Endothelial cell of umbilical vein (primary cell): ENCODE data around the gene NEDD1. TPM values are rescaled to one million over a fixed set of nuclear protein-coding genes. Genes with fewer than 3 reads are reported as not detected.
A peak's percentile ranks its signal among the peaks of the same experiment; 100 is the strongest.

Experiments
- BruUV-seq: library from RNA; stranded (reverse); fragments of 400-500 nt; replicated peaks from 2 replicates; lab custom pipeline; 2021; lab: Mats Ljungman, UMichigan
- CTCF ChIA-PET: fragments of 300-600, 350-600 bp; sonication (Branson Sonifier 250); formaldehyde crosslinking; loops from one replicate; lab custom pipeline; 2021; ENCODE audit warnings: antibody characterized with exemption, inconsistent platforms; lab: Charles Lee
- POLR2A ChIA-PET: fragments of 300-600, 350-600 bp; sonication (Branson Sonifier 250); formaldehyde crosslinking; loops from one replicate; lab custom pipeline; 2021; ENCODE audit warnings: antibody characterized with exemption, inconsistent platforms; lab: Charles Lee
- DNase-seq: peaks from one replicate; pipeline ENCODE4 v3.0.0-alpha.2; 2011; ENCODE audit warnings: low read depth, low spot score
- FAIRE-seq: peaks from 2 replicates; lab custom pipeline; 2011; peaks lifted over from hg19 to GRCh38; lab: Jason Lieb, UNC
- H2AFZ ChIP-seq: 2 replicates; pipeline ENCODE4 v1.6.0; 2012; ENCODE audit warnings: low read depth, low read length, control low read depth, inconsistent platforms
- H3K27ac ChIP-seq: 2 replicates; pipeline ENCODE4 v1.5.1; 2011; ENCODE audit warnings: low read depth, mild to moderate bottlenecking, control low read depth, low read length, moderate library complexity; ENCODE audit not compliant: insufficient read depth
- H3K27me3 ChIP-seq, 2 experiments: 2 replicates each; pipeline versions ENCODE4 v1.6.0 to v1.6.1; 2011; ENCODE audit warnings: low read length in 2 of 2, mixed read lengths in 1 of 2; ENCODE audit not compliant: control insufficient read depth in 2 of 2, insufficient read depth in 2 of 2
- H3K36me3 ChIP-seq, 2 experiments: 2 replicates in 1 of 2; 3 replicates in 1 of 2; pipeline ENCODE4 v1.5.1; 2011; ENCODE audit warnings: low read length in 2 of 2, mild to moderate bottlenecking in 1 of 2, moderate library complexity in 1 of 2; ENCODE audit not compliant: control insufficient read depth in 2 of 2, insufficient read depth in 2 of 2; ENCODE audit errors: extremely low read depth in 1 of 2
- H3K4me1 ChIP-seq: 3 replicates; pipeline ENCODE4 v1.5.1; 2011; ENCODE audit warnings: mild to moderate bottlenecking, low read length; ENCODE audit not compliant: control insufficient read depth, insufficient read depth; ENCODE audit errors: extremely low read depth
- H3K4me2 ChIP-seq: 2 replicates; pipeline ENCODE4 v1.6.1; 2011; ENCODE audit warnings: low read length, control low read depth, mixed read lengths; ENCODE audit not compliant: insufficient read depth
- H3K4me3 ChIP-seq, 3 experiments: fragments of 200-600 bp in 1 of 3; sonication (generic), shearing (Covaris generic) in 1 of 3; replicated peaks in 1 of 3; 2 replicates each; pipeline ENCODE4 v1.5.1; 2011 to 2016; ENCODE audit warnings: control low read depth in 3 of 3, low read length in 3 of 3, mild to moderate bottlenecking in 2 of 3, inconsistent platforms in 1 of 3, low read depth in 1 of 3, moderate library complexity in 1 of 3; ENCODE audit not compliant: insufficient read depth in 1 of 3
- H3K79me2 ChIP-seq: 2 replicates; pipeline ENCODE4 v1.6.0; 2012; ENCODE audit warnings: low read length, inconsistent platforms; ENCODE audit not compliant: control insufficient read depth, insufficient read depth
- H3K9ac ChIP-seq: replicated peaks from 2 replicates; pipeline ENCODE3; 2011; ENCODE audit warnings: low read length, control low read depth; ENCODE audit not compliant: insufficient read depth; ENCODE audit errors: extremely low read depth
- H3K9me1 ChIP-seq: replicated peaks from 3 replicates; pipeline ENCODE4 v1.6.0; 2011; ENCODE audit warnings: mild to moderate bottlenecking, low read length; ENCODE audit not compliant: control insufficient read depth, insufficient read depth; ENCODE audit errors: extremely low read depth
- H3K9me3 ChIP-seq: replicated peaks from 2 replicates; pipeline ENCODE4 v1.5.1; 2012; ENCODE audit warnings: low read length, inconsistent platforms; ENCODE audit not compliant: control insufficient read depth, insufficient read depth
- H4K20me1 ChIP-seq: replicated peaks from 2 replicates; pipeline ENCODE3; 2011; ENCODE audit warnings: mild to moderate bottlenecking, low read length; ENCODE audit not compliant: control insufficient read depth, insufficient read depth; ENCODE audit errors: extremely low read depth
- CTCF ChIP-seq, 2 donors: IDR thresholded peaks; 1 replicate in 1 of 2; 2 replicates in 1 of 2; pipeline ENCODE4 v1.5.1; 2011; ENCODE audit warnings: low read length in 2 of 2, mild to moderate bottlenecking in 2 of 2, moderate library complexity in 2 of 2, control low read depth in 1 of 2, inconsistent platforms in 1 of 2, low read depth in 1 of 2; ENCODE audit not compliant: insufficient read depth in 1 of 2; ENCODE audit errors: extremely low read depth in 1 of 2
- EZH2 ChIP-seq: IDR thresholded peaks from 2 replicates; pipeline ENCODE4 v1.6.1; 2012; ENCODE audit warnings: borderline replicate concordance, low read depth, mild to moderate bottlenecking, moderate library complexity, low read length, inconsistent platforms; ENCODE audit not compliant: severe bottlenecking
- FOS ChIP-seq: IDR thresholded peaks from 2 replicates; pipeline ENCODE4 v1.6.1; 2011; ENCODE audit warnings: mild to moderate bottlenecking, low read length, moderate library complexity, borderline replicate concordance; ENCODE audit not compliant: insufficient read depth
- GATA2 ChIP-seq: IDR thresholded peaks from 2 replicates; pipeline ENCODE4 v1.7.0; 2011; ENCODE audit warnings: low read depth, mild to moderate bottlenecking, moderate library complexity, mixed read lengths, low read length; ENCODE audit not compliant: insufficient read length, insufficient read depth
- JUN ChIP-seq: IDR thresholded peaks from 2 replicates; pipeline ENCODE4 v1.6.1; 2011; ENCODE audit warnings: borderline replicate concordance, low read depth; ENCODE audit not compliant: insufficient read length, insufficient read depth
- MAX ChIP-seq: IDR thresholded peaks from 2 replicates; pipeline ENCODE4 v1.6.1; 2011; ENCODE audit not compliant: insufficient read depth, insufficient read length
- MYC ChIP-seq: IDR thresholded peaks from one replicate; pipeline ENCODE4 v1.6.1; 2011; ENCODE audit warnings: mild to moderate bottlenecking, low read depth, low read length
- POLR2A ChIP-seq: IDR thresholded peaks from 2 replicates; pipeline ENCODE4 v1.6.1; 2012; ENCODE audit warnings: low read depth, mild to moderate bottlenecking, control low read depth, low read length
- POLR2AphosphoS5 ChIP-seq: IDR thresholded peaks from 2 replicates; pipeline ENCODE4 v1.6.1; 2012; ENCODE audit warnings: low read depth, mild to moderate bottlenecking, control low read depth, low read length, moderate library complexity; ENCODE audit not compliant: insufficient read depth
- dilution Hi-C: fragments of 300-500 bp; cut with MboI; formaldehyde crosslinking; loops from one replicate; pipeline ENCODE4 v1.15.0; 2019; ENCODE audit warnings: low sequenced_read_pairs; ENCODE audit not compliant: extremely low pct_ligation_motif_present
- intact Hi-C: fragments of 100-400 bp; cut with micrococcal nuclease; formaldehyde crosslinking; loops from one replicate; pipeline ENCODE4 v1.10.0; 2022
- polyA plus RNA-seq, 4 experiments: library from polyadenylated mRNA; depleted of rRNA in 3 of 4; stranded (reverse) in 3 of 4; unstranded in 1 of 4; fragments of >200 nt; gene quantifications; 2 replicates each; pipeline versions ENCODE4 v1.2.1 to v1.2.3, GENCODE V29; 2011 to 2012; ENCODE audit warnings: missing spikeins in 1 of 4
- total RNA-seq: library from RNA; stranded (reverse); gene quantifications from 2 replicates; pipeline ENCODE4 v1.2.3, GENCODE V29; 2021

Gene NEDD1
- total and polyA plus RNA-seq, 2 donors (not counting 3 experiments of a cell fraction or from before 2014, with no cell fraction given) = 9.8 to 25.4 TPM

- Histone ChIP-seq H3K79me2 (peaks cover 27% of the 10 kb centered on the region), H3K27me3 (no peaks in the 10 kb centered on the region), H3K36me3 (no peaks in the 10 kb centered on the region), H3K9ac (peak overlapping the region; percentile 73), H2AFZ (peak overlapping the region; percentile 90), H4K20me1 (no peaks in the 10 kb centered on the region), H3K9me3 (no peaks in the 10 kb centered on the region), H3K4me1 (peaks cover 15% of the 10 kb centered on the region), H3K4me3 (peak overlapping the region; percentile 77 to 92 (median 90)), H3K4me2 (peak overlapping the region; percentile 68), H3K27ac (peak overlapping the region; percentile 49), H3K9me1 (no peaks in the 10 kb centered on the region)
- TSS peak; percentile 96 for BruUV-seq
- dilution Hi-C loops (no loop called here), intact Hi-C loops (loop anchor here (2.0 kb wide), 1 partner anchor 18 kb away; no protein-coding TSS in a partner anchor)
- FAIRE-seq (no peak), DNase-seq (no peak)
- POLR2A ChIA-PET = no interaction called here
- CTCF ChIA-PET = no interaction called here
- TF ChIP-seq POLR2AphosphoS5 = no peak
- TF ChIP-seq CTCF (IDR thresholded peaks at IDR 0.05; ENCODE audit: extremely low read depth in 1 of 2, insufficient read depth in 1 of 2, low read depth in 1 of 2, low read length in 2 of 2) = no peak
- TF ChIP-seq MAX = no peak
- no peak for TF ChIP-seq JUN
- no peak for TF ChIP-seq POLR2A
- no peak for TF ChIP-seq EZH2
- no peak for TF ChIP-seq FOS
- TF ChIP-seq GATA2 = no peak
- no peak for TF ChIP-seq MYC
Observed at GRCh38 chr12:96906498-96906848, 584 bp upstream of the NEDD1 start.
